ENCODE results near the gene PLA2G4F.

- no peak for TF ChIP-seq CTCF (IDR thresholded peaks at IDR 0.05)
- TF ChIP-seq POLR2A (IDR thresholded peaks at IDR 0.05), result no peak
- no peak for TF ChIP-seq EP300 (IDR thresholded peaks at IDR 0.05)
Measured at GRCh38 chr15:42198516-42198915, 42.1 kb upstream of the PLA2G4F start.

All from tibial nerve (tissue), 4 donors.